Measurements from ENCODE around the gene DUSP10.

The DUSP10 gene

DNA sequence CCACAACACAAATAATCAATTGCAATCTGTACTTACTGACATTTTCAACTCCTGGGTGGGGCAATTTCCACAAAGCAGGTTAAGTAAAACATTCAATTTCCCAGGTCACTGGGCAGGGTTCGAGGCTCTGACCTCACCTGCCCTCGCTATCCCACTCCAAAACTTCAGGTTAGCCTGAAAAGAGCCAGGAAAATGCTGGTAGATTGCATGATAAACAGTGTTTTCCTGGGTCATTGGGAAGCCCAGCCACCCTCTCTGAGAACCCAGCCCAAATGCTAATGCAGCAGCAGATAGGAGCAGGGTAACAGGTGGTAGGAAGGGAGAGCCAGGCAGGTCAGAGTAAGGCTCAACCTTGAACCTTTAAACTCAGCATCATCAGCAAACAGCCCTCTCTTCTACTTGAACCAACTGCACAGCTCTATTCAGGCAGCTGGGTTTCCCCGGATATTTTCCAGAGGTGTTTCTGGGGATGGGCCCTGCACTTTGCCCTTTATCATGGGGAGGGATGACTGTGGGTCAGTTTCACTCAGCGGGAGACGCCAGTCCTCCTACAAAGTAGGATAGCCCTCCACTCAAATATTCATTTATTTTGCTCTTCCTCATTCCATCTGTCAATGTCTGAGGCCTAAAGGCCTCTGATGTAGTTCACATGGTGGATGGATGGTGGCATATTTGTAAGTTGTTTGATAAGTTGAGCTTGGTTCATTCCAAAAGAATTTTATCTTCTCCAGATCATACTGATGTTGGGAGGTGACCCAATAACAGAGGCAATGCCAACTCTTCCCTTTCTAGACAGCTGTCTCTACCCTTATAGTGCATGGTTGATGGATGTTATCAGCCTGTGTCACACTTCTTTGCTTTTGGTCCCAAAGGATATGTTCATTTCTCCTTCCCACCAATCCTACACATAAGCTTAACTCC, 65.7 kb downstream of the DUSP10 start:
- Mint-ChIP-seq H3K9me3 (peaks cover 9% of the 10 kb centered on the region), H3K27ac (no peak overlapping the region), H3K36me3 (ENCODE audit: low read depth) (peaks cover 5% of the 10 kb centered on the region), H3K4me3 (no peak overlapping the region), H3K4me1 (no peaks in the 10 kb centered on the region), H3K27me3 (ENCODE audit: low read depth) (no peaks in the 10 kb centered on the region)
- TF ChIP-seq, protein P1, sequence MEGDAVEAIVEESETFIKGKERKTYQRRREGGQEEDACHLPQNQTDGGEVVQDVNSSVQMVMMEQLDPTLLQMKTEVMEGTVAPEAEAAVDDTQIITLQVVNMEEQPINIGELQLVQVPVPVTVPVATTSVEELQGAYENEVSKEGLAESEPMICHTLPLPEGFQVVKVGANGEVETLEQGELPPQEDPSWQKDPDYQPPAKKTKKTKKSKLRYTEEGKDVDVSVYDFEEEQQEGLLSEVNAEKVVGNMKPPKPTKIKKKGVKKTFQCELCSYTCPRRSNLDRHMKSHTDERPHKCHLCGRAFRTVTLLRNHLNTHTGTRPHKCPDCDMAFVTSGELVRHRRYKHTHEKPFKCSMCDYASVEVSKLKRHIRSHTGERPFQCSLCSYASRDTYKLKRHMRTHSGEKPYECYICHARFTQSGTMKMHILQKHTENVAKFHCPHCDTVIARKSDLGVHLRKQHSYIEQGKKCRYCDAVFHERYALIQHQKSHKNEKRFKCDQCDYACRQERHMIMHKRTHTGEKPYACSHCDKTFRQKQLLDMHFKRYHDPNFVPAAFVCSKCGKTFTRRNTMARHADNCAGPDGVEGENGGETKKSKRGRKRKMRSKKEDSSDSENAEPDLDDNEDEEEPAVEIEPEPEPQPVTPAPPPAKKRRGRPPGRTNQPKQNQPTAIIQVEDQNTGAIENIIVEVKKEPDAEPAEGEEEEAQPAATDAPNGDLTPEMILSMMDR (IDR thresholded peaks at IDR 0.05; ENCODE audit: unreplicated experiment in 3 of 3), result no peak

DNA sequence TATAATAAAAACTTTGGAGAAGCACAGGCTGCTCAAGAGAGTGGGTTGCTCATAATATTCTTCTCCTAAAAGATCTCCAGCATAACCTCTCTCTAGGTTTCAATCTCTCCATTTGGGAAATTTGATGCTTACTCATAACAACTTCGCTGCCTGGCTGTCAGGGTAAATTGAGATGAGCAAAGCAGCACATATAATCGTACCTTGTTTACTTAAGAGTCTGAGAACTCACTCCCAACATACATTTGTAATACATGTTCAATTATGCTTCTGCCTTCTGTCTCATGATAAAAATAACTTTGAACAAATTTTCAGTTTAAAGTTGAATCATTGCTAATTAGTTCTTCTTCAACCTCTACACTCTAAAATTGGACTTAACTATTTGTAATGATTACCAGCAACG, 68.9 kb downstream of the DUSP10 start:
- Mint-ChIP-seq H3K27me3 (ENCODE audit: low read depth) (peaks cover 4% of the 10 kb centered on the region), H3K4me1 (peaks cover 9% of the 10 kb centered on the region)

DNA sequence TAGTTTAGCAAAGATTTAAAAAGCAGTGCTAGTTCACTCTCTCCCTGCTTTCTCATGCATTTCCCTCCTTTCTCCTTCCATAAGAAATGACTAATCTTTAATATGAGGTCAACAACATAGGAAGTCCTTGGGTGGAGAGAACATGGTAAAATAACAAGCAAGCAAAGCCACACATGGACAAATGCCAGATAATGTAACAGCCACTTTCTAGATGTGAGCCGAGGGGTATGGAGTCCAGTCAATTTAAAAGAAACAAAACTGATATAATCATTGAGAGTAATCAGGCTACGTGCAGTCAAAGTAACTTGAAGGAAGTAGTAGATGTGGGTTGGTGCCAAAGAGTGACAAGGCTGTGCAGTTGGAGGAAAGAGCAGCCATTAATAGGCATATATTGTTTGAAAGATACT, 69.6 kb downstream of the DUSP10 start:
- peaks cover 4% of the 10 kb centered on the region for H3K27me3 Mint-ChIP-seq (ENCODE audit: low read depth)
- TF ChIP-seq, protein P1 (IDR thresholded peaks at IDR 0.05; ENCODE audit: unreplicated experiment in 3 of 3), result no peak
- H3K9me3 Mint-ChIP-seq, result no peaks in the 10 kb centered on the region
- no peaks in the 10 kb centered on the region for H3K36me3 Mint-ChIP-seq (ENCODE audit: low read depth)
- no peak overlapping the region for H3K27ac Mint-ChIP-seq
- no peak overlapping the region for H3K4me3 Mint-ChIP-seq
- H3K4me1 Mint-ChIP-seq, result peaks cover 13% of the 10 kb centered on the region

More for the DNA sequence above, 68.9 kb downstream of the DUSP10 start:
- TF ChIP-seq, protein P1 (IDR thresholded peaks at IDR 0.05; ENCODE audit: unreplicated experiment in 3 of 3), result no peak
- Mint-ChIP-seq H3K4me3 (no peak overlapping the region), H3K27ac (no peak overlapping the region), H3K9me3 (no peaks in the 10 kb centered on the region), H3K36me3 (ENCODE audit: low read depth) (no peaks in the 10 kb centered on the region)

DNA sequence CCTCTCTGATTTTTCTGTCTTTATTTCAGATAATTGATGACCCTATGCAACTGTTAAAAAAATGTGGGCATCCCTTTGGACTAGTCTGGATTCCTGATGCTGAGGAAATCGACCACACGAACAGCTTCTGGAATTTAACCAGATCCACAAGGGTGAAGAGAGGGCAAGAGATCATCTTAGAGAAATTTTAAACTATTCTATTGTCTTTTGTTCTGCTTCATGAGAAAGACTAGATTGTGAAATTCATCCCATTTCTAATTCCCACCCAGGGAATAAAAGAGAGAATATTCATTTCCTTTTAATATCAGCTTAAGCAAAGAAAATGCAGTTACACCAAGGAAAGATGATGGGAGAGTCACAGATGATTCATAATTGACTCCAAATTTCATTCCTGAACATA, 71.8 kb downstream of the DUSP10 start:
- Mint-ChIP-seq H3K36me3 (ENCODE audit: low read depth) (no peaks in the 10 kb centered on the region), H3K4me1 (peaks cover 17% of the 10 kb centered on the region), H3K27me3 (ENCODE audit: low read depth) (peaks cover 4% of the 10 kb centered on the region), H3K9me3 (no peaks in the 10 kb centered on the region), H3K4me3 (no peak overlapping the region), H3K27ac (no peak overlapping the region)
- TF ChIP-seq, protein P1 (IDR thresholded peaks at IDR 0.05; ENCODE audit: unreplicated experiment in 3 of 3), result no peak

DNA sequence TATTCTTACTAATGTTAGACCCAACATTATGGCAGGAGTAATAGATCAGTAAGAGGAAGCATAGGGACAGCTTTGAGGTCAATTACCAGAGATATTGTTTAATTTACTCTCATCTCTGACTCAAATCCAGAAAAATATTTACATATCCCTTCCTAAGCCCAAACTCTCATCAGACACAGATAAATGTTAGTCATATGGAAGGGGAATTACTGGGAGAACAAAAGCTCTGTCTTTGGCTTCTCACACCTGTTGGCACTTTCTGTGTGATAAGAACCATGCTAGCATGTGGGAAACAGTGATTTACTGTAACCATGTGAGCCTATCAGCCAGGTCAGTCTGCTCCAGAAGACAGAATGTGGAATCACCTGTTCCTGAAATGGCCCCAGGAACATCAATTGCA, 72.4 kb downstream of the DUSP10 start:
- H3K9me3 Mint-ChIP-seq, result no peaks in the 10 kb centered on the region
- peaks cover 17% of the 10 kb centered on the region for H3K4me1 Mint-ChIP-seq
- peaks cover 4% of the 10 kb centered on the region for H3K27me3 Mint-ChIP-seq (ENCODE audit: low read depth)
- H3K4me3 Mint-ChIP-seq, result no peak overlapping the region
- no peaks in the 10 kb centered on the region for H3K36me3 Mint-ChIP-seq (ENCODE audit: low read depth)
- TF ChIP-seq, protein P1 (IDR thresholded peaks at IDR 0.05; ENCODE audit: unreplicated experiment in 3 of 3), result no peak
- no peak overlapping the region for H3K27ac Mint-ChIP-seq

DNA sequence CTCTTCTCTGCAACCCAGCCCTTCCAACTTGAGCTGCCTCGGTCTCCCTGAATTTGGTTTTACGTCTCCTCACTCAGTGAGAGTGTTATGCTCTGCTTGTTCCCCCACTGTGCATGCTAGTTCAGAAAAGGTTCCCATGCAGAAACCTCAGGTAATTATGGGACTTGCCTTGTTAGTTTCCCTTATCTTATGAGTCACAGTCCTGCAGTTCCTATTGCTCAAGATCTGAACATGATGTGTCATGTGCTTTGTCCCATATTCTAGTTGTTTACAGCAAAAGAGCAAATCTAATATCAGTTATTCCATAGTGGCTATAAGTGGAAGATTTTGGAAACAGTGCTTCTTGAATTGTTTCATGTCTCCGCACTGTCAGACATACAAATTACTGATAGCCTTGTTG, 74.4 kb downstream of the DUSP10 start:
- peaks cover 17% of the 10 kb centered on the region for H3K4me1 Mint-ChIP-seq
- no peak overlapping the region for H3K27ac Mint-ChIP-seq
- TF ChIP-seq, protein P1 (IDR thresholded peaks at IDR 0.05; ENCODE audit: unreplicated experiment in 3 of 3), result no peak
- H3K27me3 Mint-ChIP-seq (ENCODE audit: low read depth), result peaks cover 4% of the 10 kb centered on the region
- peaks cover 8% of the 10 kb centered on the region for H3K9me3 Mint-ChIP-seq
- no peaks in the 10 kb centered on the region for H3K36me3 Mint-ChIP-seq (ENCODE audit: low read depth)
- H3K4me3 Mint-ChIP-seq, result no peak overlapping the region
